K562 (cell line): Measurements from ENCODE around the gene RAB14. TPM values are rescaled to one million over a fixed set of nuclear protein-coding genes. Genes with fewer than 3 reads are reported as not detected.
A peak's percentile ranks its signal among the peaks of the same experiment; 100 is the strongest.

Experiments
- ATAC-seq: fragments of 200-7000 bp; cut with Tn5 transposase; 3 replicates; pipeline ENCODE4 v1.9.1; 2020; ENCODE audit warnings: moderate library complexity
- Bru-seq: library from RNA; stranded (reverse); fragments of 400-500 nt; gene quantifications from one replicate; lab custom pipeline; 2021; lab: Mats Ljungman, UMichigan
- BruChase-seq, 2 experiments: library from RNA; stranded (reverse); fragments of 400-500 nt; gene quantifications; one replicate each; lab custom pipeline; 2021; lab: Mats Ljungman, UMichigan
- BruUV-seq: library from RNA; stranded (reverse); fragments of 400-500 nt; replicated peaks from 2 replicates; lab custom pipeline; 2021; lab: Mats Ljungman, UMichigan
- CTCF ChIA-PET: fragments of 300-600 bp; formaldehyde crosslinking; extraction: SDS; loops from one replicate; lab custom pipeline; 2021; ENCODE audit warnings: low intra/inter-chr PET ratio; lab: Yijun Ruan, JAX
- POLR2A ChIA-PET: fragments of 300-600, 350-650 bp; sonication (Branson Sonifier 250); formaldehyde crosslinking; extraction: SDS; loops from one replicate; lab custom pipeline; 2021; ENCODE audit warnings: antibody characterized with exemption, inconsistent platforms; lab: Yijun Ruan, JAX
- DNase-seq, 4 experiments: peaks; one replicate each; pipeline versions ENCODE4 v3.0.0 to v3.0.0-alpha.2; 2011 to 2018; ENCODE audit warnings: low spot score in 3 of 4, mixed read lengths in 3 of 4; ENCODE audit errors: extremely low read depth in 1 of 4
- FAIRE-seq: peaks from 2 replicates; lab custom pipeline; 2011; peaks lifted over from hg19 to GRCh38; lab: Jason Lieb, UNC
- H2AFZ ChIP-seq: 2 replicates; pipeline ENCODE4 v1.6.0; 2011; ENCODE audit warnings: low read depth, low read length, control low read depth, inconsistent platforms
- H3K27ac ChIP-seq: fragments of 200-600 bp; 3 replicates; pipeline ENCODE4 v1.8.0; 2011; ENCODE audit warnings: low read depth, mild to moderate bottlenecking, control low read depth, inconsistent platforms, low read length, moderate library complexity, mixed read lengths; ENCODE audit errors: extremely low read depth
- H3K27me3 ChIP-seq, 2 experiments: fragments of 300-600 bp in 1 of 2; 2 replicates in 1 of 2; 3 replicates in 1 of 2; pipeline versions ENCODE4 v1.6.0 to v1.8.0; 2011; ENCODE audit warnings: inconsistent platforms in 2 of 2, low read length in 2 of 2, mild to moderate bottlenecking in 1 of 2, mixed read lengths in 1 of 2, moderate library complexity in 1 of 2; ENCODE audit not compliant: control insufficient read depth in 2 of 2, insufficient read depth in 2 of 2
- H3K36me3 ChIP-seq: fragments of 300-600 bp; 3 replicates; pipeline ENCODE4 v1.8.0; 2011; ENCODE audit warnings: mild to moderate bottlenecking, low read length, inconsistent platforms; ENCODE audit not compliant: control insufficient read depth, insufficient read depth
- H3K4me1 ChIP-seq, 2 experiments: fragments of 200-600 bp in 1 of 2; replicated peaks in 1 of 2; 2 replicates in 1 of 2; 3 replicates in 1 of 2; pipeline versions ENCODE4 v1.5.1 to v1.8.0; 2011; ENCODE audit warnings: inconsistent platforms in 2 of 2, low read length in 2 of 2, mild to moderate bottlenecking in 1 of 2, mixed read lengths in 1 of 2, moderate library complexity in 1 of 2; ENCODE audit not compliant: control insufficient read depth in 2 of 2, insufficient read depth in 2 of 2
- H3K4me2 ChIP-seq: 2 replicates; pipeline ENCODE4 v1.6.1; 2011; ENCODE audit warnings: low read length, control low read depth, inconsistent platforms, mixed read lengths; ENCODE audit not compliant: insufficient read depth
- H3K4me3 ChIP-seq: fragments of 200-600 bp; sonication (generic), shearing (Covaris generic); 2 replicates; pipeline ENCODE4 v1.5.1; 2016; ENCODE audit warnings: control low read depth, inconsistent platforms
- H3K79me2 ChIP-seq: fragments of 200-600 bp; 3 replicates; pipeline ENCODE4 v1.8.0; 2011; ENCODE audit warnings: low read length, inconsistent platforms; ENCODE audit not compliant: control insufficient read depth, insufficient read depth
- H3K9ac ChIP-seq, 2 experiments: 2 replicates each; pipeline versions ENCODE4 v1.6.0 to v1.6.1; 2011; ENCODE audit warnings: low read depth in 2 of 2, low read length in 2 of 2, control low read depth in 1 of 2, inconsistent platforms in 1 of 2, mild to moderate bottlenecking in 1 of 2, mixed read lengths in 1 of 2; ENCODE audit not compliant: insufficient read depth in 1 of 2
- H3K9me1 ChIP-seq: one replicate; pipeline ENCODE4 v1.6.0; 2011; ENCODE audit warnings: inconsistent platforms, mild to moderate bottlenecking, low read length, moderate library complexity; ENCODE audit not compliant: control insufficient read depth, insufficient read depth
- H3K9me3 ChIP-seq: replicated peaks from 2 replicates; pipeline ENCODE4 v1.5.1; 2011; ENCODE audit warnings: low read depth, low read length, inconsistent platforms; ENCODE audit not compliant: control insufficient read depth, insufficient read depth
- H4K20me1 ChIP-seq: replicated peaks from 2 replicates; pipeline ENCODE4 v1.6.1; 2011; ENCODE audit warnings: low read length, inconsistent platforms, mixed read lengths; ENCODE audit not compliant: control insufficient read depth, insufficient read depth
- HDAC2 ChIP-seq: fragments of 450-650 bp; IDR thresholded peaks from 2 replicates; pipeline ENCODE4 v1.6.1; 2016; ENCODE audit warnings: mild to moderate bottlenecking
- MEIS2 ChIP-seq: fragments of 450-650 bp; IDR thresholded peaks from 2 replicates; pipeline ENCODE4 v1.6.1; 2014; ENCODE audit warnings: mild to moderate bottlenecking; ENCODE audit not compliant: partially characterized antibody
- NEUROD1 ChIP-seq: fragments of 150-350 bp; IDR thresholded peaks from 2 replicates; pipeline ENCODE4 v1.6.1; 2014; ENCODE audit warnings: borderline replicate concordance, low read length, low read depth; ENCODE audit not compliant: partially characterized antibody
- NFXL1 ChIP-seq: fragments of 450-650 bp; formaldehyde crosslinking; IDR thresholded peaks from 2 replicates; pipeline ENCODE4 v1.4.0; 2021; ENCODE audit warnings: mild to moderate bottlenecking
- RBM25 ChIP-seq: fragments of 200-400 bp; formaldehyde crosslinking; IDR thresholded peaks from 2 replicates; pipeline ENCODE4 v1.6.1; 2018; ENCODE audit warnings: low read length, low read depth, moderate library complexity; ENCODE audit not compliant: severe bottlenecking
- TBL1XR1 ChIP-seq, 2 experiments: IDR thresholded peaks; 2 replicates each; pipeline ENCODE4 v1.6.1; 2012; ENCODE audit warnings: improper control_type of control experiment in 2 of 2, low read length in 2 of 2, mild to moderate bottlenecking in 1 of 2
- TBP ChIP-seq: optimal IDR thresholded peaks from 2 replicates; pipeline ENCODE3; 2011; ENCODE audit warnings: low read depth, low read length, improper control_type of control experiment
- ZNF75A ChIP-seq: fragments of 450-650 bp; formaldehyde crosslinking; IDR thresholded peaks from 2 replicates; pipeline ENCODE4 v1.4.0; 2020; ENCODE audit warnings: mild to moderate bottlenecking
- ZNF830 ChIP-seq: fragments of 250-450 bp; sonication (Bioruptor Pico); IDR thresholded peaks from 2 replicates; pipeline ENCODE4 v1.5.0; 2021; ENCODE audit warnings: mild to moderate bottlenecking
- WGBS: fragments of 100-300 bp; shearing (Covaris generic); methylation state at CpG from one replicate; pipeline ENCODE4 v1.1.6; 2016; ENCODE audit warnings: low coverage, mixed read lengths; ENCODE audit not compliant: insufficient coverage; ENCODE audit errors: missing lambda C conversion rate; 5-methylcytosine and 5-hydroxymethylcytosine counted together
- in situ Hi-C: fragments of 300-500 bp; cut with MboI; formaldehyde crosslinking; loops from 4 replicates; pipeline ENCODE4 v1.15.0; 2018; ENCODE audit warnings: inconsistent platforms, mixed read lengths
- intact Hi-C: fragments of 100-400 bp; cut with micrococcal nuclease; formaldehyde crosslinking; loops from 2 replicates; pipeline ENCODE4 v1.14.2; 2022
- long read RNA-seq, 3 experiments: library from polyadenylated mRNA in 2 of 3; library from RNA in 1 of 3; unstranded in 2 of 3; stranded (forward) in 1 of 3; transcript quantifications; one replicate each; pipeline ENCODE4 v2.0.0, GENCODE V29; 2019 to 2022
- polyA minus RNA-seq, 3 experiments: library from RNA; depleted of rRNA, polyadenylated mRNA; stranded (reverse); fragments of >200 nt; gene quantifications; 2 replicates each; pipeline ENCODE4 v1.2.3, GENCODE V29; 2011
- polyA plus RNA-seq, 8 experiments: library from polyadenylated mRNA; depleted of rRNA in 4 of 8; stranded (reverse) in 5 of 8; unstranded in 3 of 8; fragments of >200 nt; fragmentation: Nextera tagmentation in 2 of 8; fragmentation: Illumina TruSeq in 1 of 8; extraction: Ambion mirVana in 2 of 8; extraction: Trizol in 1 of 8; gene quantifications; 2 replicates each; pipeline versions ENCODE4 v1.2.1 to v1.2.3, GENCODE V29; 2011 to 2014; ENCODE audit warnings: inconsistent platforms in 1 of 8, missing spikeins in 1 of 8
- total RNA-seq, 7 experiments: library from RNA; depleted of rRNA in 6 of 7; stranded (reverse); fragments of >200 nt in 6 of 7; fragmentation: Illumina TruSeq in 2 of 7; extraction: Trizol in 2 of 7; gene quantifications; 2 replicates each; pipeline versions ENCODE4 v1.2.1 to v1.2.3, GENCODE V29; 2011 to 2021; ENCODE audit warnings: low replicate concordance in 1 of 7
- TF ChIP-seq, protein P1 (sequence below): fragments of 250-450 bp; sonication (Bioruptor Pico); IDR thresholded peaks from 2 replicates; pipeline ENCODE4 v1.4.0; 2020; ENCODE audit warnings: mild to moderate bottlenecking
- TF ChIP-seq, protein P2 (sequence below): fragments of 250-450 bp; sonication (Bioruptor Pico); IDR thresholded peaks from 2 replicates; pipeline ENCODE4 v1.8.0; 2022; ENCODE audit warnings: moderate library complexity, mild to moderate bottlenecking, inconsistent platforms
- TF ChIP-seq, protein P3 (sequence below): fragments of 450-650 bp; formaldehyde crosslinking; conservative IDR thresholded peaks from 2 replicates; pipeline ENCODE4 v1.4.0; 2022; ENCODE audit warnings: mild to moderate bottlenecking, missing genetic modification characterization

Gene RAB14
- 10.7 and 28.6 TPM in 2 replicates for total RNA-seq (2011; cell fraction: chromatin; rRNA removed; ENCODE audit: low replicate concordance)
- 6.7 and 7.6 TPM in 2 replicates for total RNA-seq (2011; cell fraction: nucleolus; rRNA removed)
- total RNA-seq (2011; cell fraction: nucleoplasm; rRNA removed): 20.8 and 42.9 TPM in 2 replicates
- 10.3 and 11.8 TPM in 2 replicates for total RNA-seq (2014; rRNA removed)
- total RNA-seq (2014; rRNA removed; fragmentation: Illumina TruSeq; extraction: Trizol): 25.5 and 26.8 TPM in 2 replicates
- 23.6 and 25.4 TPM in 2 replicates for total RNA-seq (2015; rRNA removed; fragmentation: Illumina TruSeq; extraction: Trizol)
- 41.8 and 48.4 TPM in 2 replicates for total RNA-seq (2021)
- 17.6 and 19.8 TPM in 2 replicates for polyA plus RNA-seq (2011; rRNA removed)
- 4.0 and 10.5 TPM in 2 replicates for polyA plus RNA-seq (2011; cell fraction: cytosol; rRNA removed)
- 11.3 and 16.5 TPM in 2 replicates for polyA plus RNA-seq (2011; cell fraction: nucleus; rRNA removed)
- 30.3 and 32.9 TPM in 2 replicates for polyA plus RNA-seq (2012)
- polyA plus RNA-seq (2014; fragmentation: Illumina TruSeq; extraction: Trizol): 32.4 and 35.8 TPM in 2 replicates
- polyA plus RNA-seq (2014; fragmentation: Nextera tagmentation; extraction: Ambion mirVana): 10 to 100 TPM; 20.2 to 20.9 TPM
- 15.9 and 16.7 TPM in 2 replicates for polyA plus RNA-seq (2014; rRNA removed)
- 14.8 and 18.2 TPM in 2 replicates for polyA minus RNA-seq (2011; rRNA and poly(A)+ RNA removed)
- 12.5 and 15.7 TPM in 2 replicates for polyA minus RNA-seq (2011; cell fraction: cytosol; rRNA and poly(A)+ RNA removed)
- 10.0 and 16.6 TPM in 2 replicates for polyA minus RNA-seq (2011; cell fraction: nucleus; rRNA and poly(A)+ RNA removed)
- percentile 95 among the genes with signal in this experiment for Bru-seq, nascent RNA
- percentile 96 among the genes with signal in this experiment for BruChase-seq, experiment 1, labeled RNA remaining after a 2-hour chase
- percentile 97 among the genes with signal in this experiment for BruChase-seq, experiment 2, labeled RNA remaining after a 6-hour chase
- long read RNA-seq, experiment 1, full-length matches to known transcripts: 202 of 256 reads
- long read RNA-seq, experiment 1, partial matches to known transcripts: 14 of 256 reads
- long read RNA-seq, experiment 1, other reads (novel, unspliced or antisense): 40 of 256 reads
- long read RNA-seq, experiment 2, full-length matches to known transcripts: 14 of 83 reads
- long read RNA-seq, experiment 2, partial matches to known transcripts: 5 of 83 reads
- long read RNA-seq, experiment 2, other reads (novel, unspliced or antisense): 64 of 83 reads
- long read RNA-seq, experiment 3, full-length matches to known transcripts: 15 of 22 reads
- long read RNA-seq, experiment 3, partial matches to known transcripts: 3 of 22 reads
- long read RNA-seq, experiment 3, other reads (novel, unspliced or antisense): 4 of 22 reads

DNA sequence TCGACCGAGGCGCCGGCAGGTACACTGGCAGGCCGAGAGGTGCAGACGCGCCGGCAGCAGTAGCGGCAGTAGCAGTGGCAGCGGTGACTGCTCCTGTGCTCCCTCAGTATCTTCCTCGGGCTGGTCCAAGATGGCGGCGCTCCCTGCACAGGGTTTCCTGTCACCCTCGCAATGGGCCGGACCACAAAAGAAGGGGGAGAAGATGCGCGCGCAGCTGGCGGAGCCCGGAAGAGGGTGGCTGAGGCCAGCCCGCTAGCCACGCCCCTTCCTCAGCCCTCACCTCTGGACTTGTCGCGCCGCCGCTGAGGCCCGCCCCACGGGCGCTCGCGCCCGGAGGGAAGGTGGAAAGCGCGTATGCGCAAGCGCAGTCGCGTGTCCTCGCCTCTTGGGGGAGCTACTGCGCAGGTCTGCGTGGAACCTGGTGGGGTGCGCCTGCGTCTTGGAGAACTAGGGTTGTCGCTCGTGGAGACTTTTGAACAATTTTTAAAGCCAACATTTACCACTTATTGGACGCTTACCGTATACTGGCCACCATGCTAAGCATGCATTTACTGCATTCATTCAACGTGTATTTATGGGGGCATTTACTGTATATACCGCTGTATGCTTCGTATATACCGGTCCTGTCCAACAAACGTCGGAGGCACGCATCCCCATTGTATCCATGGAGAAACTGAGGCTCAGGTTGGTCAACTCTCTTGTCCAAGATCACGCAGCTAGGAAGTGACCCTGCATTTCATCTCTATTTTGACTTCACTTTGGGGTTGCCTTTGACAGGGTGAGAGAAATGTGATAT, at the start of gene RAB14:
TSS of gene RAB14 (minus strand) at position 132 of the 796 bp plus-strand sequence. CDS start 8,457 bp downstream, outside the sequence.
- Histone ChIP-seq H3K4me2 (peak within 1 kb of the TSS; percentile 99), H3K4me3 (peak within 1 kb of the TSS; percentile 87), H3K27ac (peak within 1 kb of the TSS; percentile 87), H3K9me1 (no peaks in the 10 kb centered on the region), H3K9ac (peak within 1 kb of the TSS; percentile 69 to 94), H3K36me3 (no peaks in the 10 kb centered on the region), H3K9me3 (no peaks in the 10 kb centered on the region), H3K27me3 (no peaks in the 10 kb centered on the region), H2AFZ (peak within 1 kb of the TSS; percentile 90), H3K4me1 (peaks cover 14 to 15% of the 10 kb centered on the region in 2 experiments; a peak in 3 of 5 replicates), H3K79me2 (peaks cover 53% of the 10 kb centered on the region), H4K20me1 (peaks cover 19% of the 10 kb centered on the region)
- intact Hi-C loops: loop anchor here (5.0 kb wide), 1 partner anchor 445 kb away; no protein-coding TSS in a partner anchor
- CTCF ChIA-PET: interaction anchor here (0.6 to 0.7 kb wide), 3 partner anchors 80 to 1106 kb away, joined by 3 to 5 read pairs (median 4); no protein-coding TSS in a partner anchor
- ATAC-seq: peak; percentile 88
- POLR2A ChIA-PET: interaction anchor here (0.8 to 2.2 kb wide), 2 partner anchors 12 to 18 kb away, joined by 3 to 8 read pairs; no protein-coding TSS in a partner anchor
- DNase-seq: peak; percentile 99 to 100 (median 99)
- FAIRE-seq: peak; percentile 94
- under 1% methylated on average over 37 of the region's 55 CpGs for WGBS
- in situ Hi-C loops: no loop called here
- no TSS peak for BruUV-seq
- peak; percentile 76 for TF ChIP-seq TBP
- TF ChIP-seq NFXL1 (CRISPR knock-in tag): no peak
- TF ChIP-seq, protein P1, sequence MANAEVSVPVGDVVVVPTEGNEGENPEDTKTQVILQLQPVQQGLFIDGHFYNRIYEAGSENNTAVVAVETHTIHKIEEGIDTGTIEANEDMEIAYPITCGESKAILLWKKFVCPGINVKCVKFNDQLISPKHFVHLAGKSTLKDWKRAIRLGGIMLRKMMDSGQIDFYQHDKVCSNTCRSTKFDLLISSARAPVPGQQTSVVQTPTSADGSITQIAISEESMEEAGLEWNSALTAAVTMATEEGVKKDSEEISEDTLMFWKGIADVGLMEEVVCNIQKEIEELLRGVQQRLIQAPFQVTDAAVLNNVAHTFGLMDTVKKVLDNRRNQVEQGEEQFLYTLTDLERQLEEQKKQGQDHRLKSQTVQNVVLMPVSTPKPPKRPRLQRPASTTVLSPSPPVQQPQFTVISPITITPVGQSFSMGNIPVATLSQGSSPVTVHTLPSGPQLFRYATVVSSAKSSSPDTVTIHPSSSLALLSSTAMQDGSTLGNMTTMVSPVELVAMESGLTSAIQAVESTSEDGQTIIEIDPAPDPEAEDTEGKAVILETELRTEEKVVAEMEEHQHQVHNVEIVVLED (CRISPR knock-in tag): peak; percentile 35; the same call in 1 of the 2 replicates
- peak; percentile 86 for TF ChIP-seq RBM25
- peak; percentile 99 for TF ChIP-seq HDAC2
- TF ChIP-seq ZNF830 (CRISPR knock-in tag): no peak
- TF ChIP-seq, protein P2, sequence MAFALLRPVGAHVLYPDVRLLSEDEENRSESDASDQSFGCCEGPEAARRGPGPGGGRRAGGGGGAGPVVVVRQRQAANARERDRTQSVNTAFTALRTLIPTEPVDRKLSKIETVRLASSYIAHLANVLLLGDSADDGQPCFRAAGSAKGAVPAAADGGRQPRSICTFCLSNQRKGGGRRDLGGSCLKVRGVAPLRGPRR (CRISPR knock-in tag): 0 out of 2 replicates have a peak, but pooled peaks have one; percentile 40
- peak; percentile 88 for TF ChIP-seq MEIS2
- TF ChIP-seq, protein P3, sequence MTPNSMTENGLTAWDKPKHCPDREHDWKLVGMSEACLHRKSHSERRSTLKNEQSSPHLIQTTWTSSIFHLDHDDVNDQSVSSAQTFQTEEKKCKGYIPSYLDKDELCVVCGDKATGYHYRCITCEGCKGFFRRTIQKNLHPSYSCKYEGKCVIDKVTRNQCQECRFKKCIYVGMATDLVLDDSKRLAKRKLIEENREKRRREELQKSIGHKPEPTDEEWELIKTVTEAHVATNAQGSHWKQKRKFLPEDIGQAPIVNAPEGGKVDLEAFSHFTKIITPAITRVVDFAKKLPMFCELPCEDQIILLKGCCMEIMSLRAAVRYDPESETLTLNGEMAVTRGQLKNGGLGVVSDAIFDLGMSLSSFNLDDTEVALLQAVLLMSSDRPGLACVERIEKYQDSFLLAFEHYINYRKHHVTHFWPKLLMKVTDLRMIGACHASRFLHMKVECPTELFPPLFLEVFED: peak; percentile 57; the same call in 1 of the 2 replicates
- TF ChIP-seq NEUROD1: peak; percentile 57
- TF ChIP-seq ZNF75A (CRISPR knock-in tag): 0 out of 2 replicates have a peak, but pooled peaks have one; percentile 43
- TF ChIP-seq TBL1XR1 (IDR thresholded peaks at IDR 0.05; ENCODE audit: low read length in 2 of 2): no peak
